Thymus (tissue), 11 donors: ENCODE data around the gene F3. TPM values are rescaled to one million over a fixed set of nuclear protein-coding genes. Genes with fewer than 3 reads are reported as not detected.

ENCODE experiments used
- DNase-seq, 9 donors: peaks; one replicate each; pipeline ENCODE4 v3.0.0-alpha.2; 2013; ENCODE audit warnings: low spot score in 9 of 9, low read depth in 6 of 9, missing footprints in 1 of 9
- H3K27ac ChIP-seq, 2 donors: one replicate each; pipeline ENCODE4 v1.5.1; 2013; ENCODE audit warnings: control low read depth in 1 of 2, low read depth in 1 of 2, low read length in 1 of 2, mild to moderate bottlenecking in 1 of 2, moderate library complexity in 1 of 2
- H3K27me3 ChIP-seq, 2 donors: one replicate each; pipeline ENCODE4 v1.5.1; 2013; ENCODE audit warnings: low read length in 1 of 2; ENCODE audit not compliant: control insufficient read depth in 2 of 2, insufficient read depth in 1 of 2
- H3K36me3 ChIP-seq, 2 donors: one replicate each; pipeline ENCODE4 v1.5.1; 2013; ENCODE audit warnings: low read length in 1 of 2, mild to moderate bottlenecking in 1 of 2, moderate library complexity in 1 of 2; ENCODE audit not compliant: control insufficient read depth in 2 of 2, insufficient read depth in 2 of 2
- H3K4me1 ChIP-seq, 2 donors: one replicate each; pipeline ENCODE4 v1.5.1; 2013; ENCODE audit warnings: low read length in 2 of 2; ENCODE audit not compliant: control insufficient read depth in 2 of 2, insufficient read depth in 2 of 2
- H3K4me3 ChIP-seq, 2 donors: one replicate each; pipeline ENCODE4 v1.5.1; 2013; ENCODE audit warnings: low read length in 2 of 2, control low read depth in 1 of 2, mild to moderate bottlenecking in 1 of 2
- H3K9me3 ChIP-seq, 2 donors: one replicate each; pipeline ENCODE4 v1.5.1; 2013; ENCODE audit warnings: low read length in 1 of 2, mild to moderate bottlenecking in 1 of 2; ENCODE audit not compliant: control insufficient read depth in 2 of 2, insufficient read depth in 1 of 2
- WGBS: extraction: QIAGEN DNeasy Blood & Tissue Kit; methylation state at CpG from one replicate; pipeline ENCODE4 v1.1.7; 2013; 5-methylcytosine and 5-hydroxymethylcytosine counted together
- polyA plus RNA-seq: library from polyadenylated mRNA; stranded (reverse); fragments of 200-250 nt; gene quantifications from one replicate; pipeline ENCODE4 v1.2.3, GENCODE V29; 2013
- total RNA-seq: library from RNA; stranded (reverse); fragments of 120-200 nt; gene quantifications from one replicate; pipeline ENCODE4 v1.2.4, GENCODE V29; 2013
- donor health status: healthy.

F3 gene
- total and polyA plus RNA-seq, 2 donors, result 0.61 to 141 TPM

DNA sequence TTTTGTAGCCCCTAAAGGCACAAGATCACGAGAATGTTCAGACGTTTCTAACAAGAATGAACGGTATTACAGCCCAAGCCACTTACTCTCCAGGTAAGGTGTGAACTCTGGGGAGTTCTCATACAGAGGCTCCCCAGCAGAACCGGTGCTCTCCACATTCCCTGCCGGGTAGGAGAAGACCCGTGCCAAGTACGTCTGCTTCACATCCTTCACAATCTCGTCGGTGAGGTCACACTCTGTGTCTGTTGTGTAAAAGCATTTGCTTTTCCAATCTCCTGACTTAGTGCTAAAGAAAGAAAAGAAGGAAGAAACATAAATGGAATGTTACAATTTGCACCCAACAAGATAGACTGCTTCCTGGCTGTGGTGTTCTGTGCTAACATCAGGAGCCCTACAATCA is 5.7 kb downstream of the F3 start:
- Histone ChIP-seq H3K27me3 (peaks cover 9 to 34% of the 10 kb centered on the region in 2 donors), H3K9me3 (no peaks in the 10 kb centered on the region), H3K4me1 (peaks cover 0 to under 1% of the 10 kb centered on the region in 2 donors), H3K36me3 (no peaks in the 10 kb centered on the region), H3K4me3 (no peak overlapping the region), H3K27ac (no peak overlapping the region)
- DNase-seq, result no peak
- 96% methylated on average over 9 of the region's 9 CpGs for WGBS

GRCh38 chr1:94535095-94535494 is 6.5 kb downstream of the F3 start:
- Histone ChIP-seq H3K36me3 (no peaks in the 10 kb centered on the region), H3K27ac (no peak overlapping the region), H3K9me3 (no peaks in the 10 kb centered on the region), H3K4me3 (no peak overlapping the region), H3K27me3 (peaks cover 5 to 26% of the 10 kb centered on the region in 2 donors), H3K4me1 (no peaks in the 10 kb centered on the region)
- DNase-seq, result no peak
- 97% methylated on average over 5 of the region's 5 CpGs for WGBS

GRCh38 chr1:94532077-94532476 is 9.5 kb downstream of the F3 start:
- Histone ChIP-seq H3K4me3 (no peak overlapping the region), H3K36me3 (no peaks in the 10 kb centered on the region), H3K27ac (no peak overlapping the region), H3K9me3 (no peaks in the 10 kb centered on the region), H3K4me1 (no peaks in the 10 kb centered on the region), H3K27me3 (peaks cover 0 to 2% of the 10 kb centered on the region in 2 donors)
- 91% methylated on average over 3 of the region's 3 CpGs for WGBS
- no peak for DNase-seq

DNA sequence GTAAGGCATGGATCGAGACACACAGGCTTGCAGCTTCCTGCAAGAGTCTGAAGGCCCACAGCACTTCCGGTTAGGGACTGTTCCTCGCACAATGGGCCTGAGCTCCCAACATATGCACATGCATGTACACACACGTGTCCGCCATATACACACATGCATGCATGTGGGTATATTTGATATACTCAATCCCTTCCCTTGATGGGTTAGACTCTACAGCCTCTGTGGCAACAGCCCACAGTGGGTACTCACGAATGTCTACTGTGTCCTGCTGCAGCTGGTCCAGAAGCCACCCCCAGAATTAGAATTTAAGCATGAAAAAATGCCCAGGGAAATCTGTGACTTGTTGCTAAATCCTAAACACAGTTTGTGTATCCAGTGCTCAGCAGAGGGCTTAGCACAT is 9.9 kb downstream of the F3 start:
- Histone ChIP-seq H3K36me3 (no peaks in the 10 kb centered on the region), H3K4me3 (no peak overlapping the region), H3K4me1 (no peaks in the 10 kb centered on the region), H3K27me3 (peaks cover 0 to 2% of the 10 kb centered on the region in 2 donors), H3K9me3 (no peaks in the 10 kb centered on the region), H3K27ac (no peak overlapping the region)
- no peak for DNase-seq
- WGBS, result 86% methylated on average over 6 of the region's 6 CpGs

GRCh38 chr1:94530373-94530878 is 11.1 kb downstream of the F3 start:
- peaks cover 0 to under 1% of the 10 kb centered on the region in 2 donors for H3K27me3 ChIP-seq
- H3K36me3 ChIP-seq, result no peaks in the 10 kb centered on the region
- no peaks in the 10 kb centered on the region for H3K4me1 ChIP-seq
- no peak overlapping the region for H3K4me3 ChIP-seq
- DNase-seq, result no peak
- H3K27ac ChIP-seq, result no peak overlapping the region
- no peaks in the 10 kb centered on the region for H3K9me3 ChIP-seq
- 97% methylated on average over 4 of the region's 4 CpGs for WGBS

DNA sequence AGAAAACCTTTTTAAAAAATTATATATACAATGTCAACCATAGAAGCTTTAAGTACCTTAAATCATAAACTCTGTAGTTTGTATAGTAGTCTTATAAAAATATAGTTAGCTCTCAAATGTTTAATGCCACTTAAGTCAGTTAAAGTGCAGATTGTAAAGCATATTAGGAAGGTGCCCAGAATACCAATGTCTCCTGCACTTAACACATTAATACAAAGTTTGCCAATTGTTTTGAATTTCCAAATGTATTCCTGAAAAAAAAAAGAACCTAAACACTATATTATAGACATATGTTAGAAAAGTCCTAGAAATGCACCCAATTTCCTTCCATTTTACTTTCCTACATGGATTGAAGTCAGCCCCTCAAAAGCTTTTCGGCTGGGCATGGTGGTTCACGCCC is 12.1 kb downstream of the F3 start:
- DNase-seq, result no peak
- H3K27me3 ChIP-seq, result no peaks in the 10 kb centered on the region
- no peak overlapping the region for H3K27ac ChIP-seq
- H3K9me3 ChIP-seq, result no peaks in the 10 kb centered on the region
- H3K4me3 ChIP-seq, result no peak overlapping the region
- no peaks in the 10 kb centered on the region for H3K4me1 ChIP-seq
- H3K36me3 ChIP-seq, result no peaks in the 10 kb centered on the region
- 98% methylated on average over 2 of the region's 2 CpGs for WGBS

DNA sequence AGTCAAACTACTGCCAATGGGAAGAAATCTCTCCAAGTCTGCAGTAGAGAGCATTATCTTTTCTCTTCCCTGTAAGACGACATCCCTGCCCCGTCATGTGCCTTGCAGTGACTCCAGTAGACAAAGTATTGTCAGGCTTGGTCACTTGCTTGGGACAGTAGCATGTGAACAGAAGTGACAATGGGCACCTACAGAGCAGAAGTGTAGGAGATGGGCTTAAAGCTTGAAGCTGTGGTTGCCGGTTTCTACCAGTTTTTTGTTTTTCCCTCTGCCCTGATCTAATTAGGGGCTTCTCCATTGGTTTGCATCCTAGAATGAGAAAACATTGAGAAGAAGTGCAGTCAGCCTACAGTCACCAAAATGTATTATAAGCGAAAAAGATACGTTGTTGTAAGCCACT is 12.7 kb downstream of the F3 start:
- 97% methylated on average over 5 of the region's 5 CpGs for WGBS
- no peak for DNase-seq
- no peaks in the 10 kb centered on the region for H3K36me3 ChIP-seq

DNA sequence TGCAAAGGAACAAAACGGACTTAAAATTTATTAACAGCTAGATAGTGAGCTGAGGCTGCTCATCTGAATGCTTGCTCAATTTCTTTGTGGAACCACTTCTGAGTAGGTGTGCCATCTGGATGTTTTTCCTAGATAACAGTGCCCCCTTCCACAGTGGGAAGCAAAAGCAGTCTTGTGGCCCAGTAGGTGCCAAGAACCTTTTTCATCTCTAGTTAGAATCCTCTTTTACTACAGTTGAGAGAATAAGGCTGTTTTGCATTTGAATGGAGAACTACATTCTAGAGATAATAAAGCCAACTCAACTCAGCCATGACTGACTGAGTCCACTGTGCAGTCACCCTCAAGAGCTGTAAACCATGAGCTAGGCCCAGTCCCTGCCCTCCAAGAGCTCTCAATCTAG is 13.3 kb downstream of the F3 start:
- Histone ChIP-seq H3K9me3 (no peaks in the 10 kb centered on the region), H3K4me1 (no peaks in the 10 kb centered on the region), H3K27me3 (no peaks in the 10 kb centered on the region), H3K36me3 (no peaks in the 10 kb centered on the region), H3K4me3 (no peak overlapping the region), H3K27ac (no peak overlapping the region)
- no peak for DNase-seq
- 99% methylated on average over 1 of the region's 1 CpG for WGBS

More for the DNA sequence above, 12.7 kb downstream of the F3 start:
- H3K27ac ChIP-seq, result no peak overlapping the region
- no peak overlapping the region for H3K4me3 ChIP-seq
- H3K27me3 ChIP-seq, result no peaks in the 10 kb centered on the region
- no peaks in the 10 kb centered on the region for H3K4me1 ChIP-seq
- no peaks in the 10 kb centered on the region for H3K9me3 ChIP-seq

GRCh38 chr1:94527447-94528031 is 14.0 kb downstream of the F3 start:
- no peaks in the 10 kb centered on the region for H3K36me3 ChIP-seq
- no peaks in the 10 kb centered on the region for H3K27me3 ChIP-seq
- H3K9me3 ChIP-seq, result no peaks in the 10 kb centered on the region
- no peak overlapping the region for H3K27ac ChIP-seq
- H3K4me1 ChIP-seq, result no peaks in the 10 kb centered on the region
- no peak for DNase-seq
- no peak overlapping the region for H3K4me3 ChIP-seq
- 71% methylated on average over 1 of the region's 1 CpG for WGBS
